Measurements from ENCODE around the gene NTPCR. TPM values are rescaled to one million over a fixed set of nuclear protein-coding genes. Genes with fewer than 3 reads are reported as not detected.
A peak's percentile ranks its signal among the peaks of the same experiment; 100 is the strongest.
"Not testable (repeated sequence)": the region's sequence is repeated elsewhere in the genome, so short reads cannot be mapped to it uniquely, and the experiment has no call there.

NTPCR gene
- total RNA-seq, 3 donors from 2014 or later: 16.9 to 19.8 (median 18.3) TPM

DNA sequence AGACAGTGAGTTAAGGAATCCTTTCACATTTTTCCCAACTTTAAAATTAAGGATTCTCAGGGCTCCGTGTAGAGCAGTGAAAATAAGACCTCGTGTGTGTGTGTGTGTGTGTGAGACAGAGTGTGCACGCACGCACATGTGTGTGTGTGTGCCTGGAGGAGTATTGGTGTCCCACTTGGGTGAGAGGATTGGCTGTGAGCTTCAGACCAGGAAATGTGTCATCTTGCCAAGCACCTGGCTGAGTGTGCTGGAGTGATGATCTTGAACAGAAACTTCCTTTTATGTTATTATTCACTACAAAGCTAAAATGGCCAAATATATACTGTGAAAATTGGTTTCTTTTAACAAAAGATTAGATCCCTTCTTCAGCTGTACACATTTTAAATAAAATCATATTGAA, 35.2 kb upstream of the NTPCR start:
- no peaks in the 10 kb centered on the region for H3K36me3 Mint-ChIP-seq (ENCODE audit: insufficient read depth)
- H3K9me3 Mint-ChIP-seq: no peaks in the 10 kb centered on the region
- no peak overlapping the region for H3K4me3 Mint-ChIP-seq
- peaks cover 15% of the 10 kb centered on the region for H3K4me1 Mint-ChIP-seq (ENCODE audit: low read depth)
- DNase-seq: no peak
- ATAC-seq: no peak
- no peaks in the 10 kb centered on the region for H3K27me3 Mint-ChIP-seq (ENCODE audit: low read depth)

DNA sequence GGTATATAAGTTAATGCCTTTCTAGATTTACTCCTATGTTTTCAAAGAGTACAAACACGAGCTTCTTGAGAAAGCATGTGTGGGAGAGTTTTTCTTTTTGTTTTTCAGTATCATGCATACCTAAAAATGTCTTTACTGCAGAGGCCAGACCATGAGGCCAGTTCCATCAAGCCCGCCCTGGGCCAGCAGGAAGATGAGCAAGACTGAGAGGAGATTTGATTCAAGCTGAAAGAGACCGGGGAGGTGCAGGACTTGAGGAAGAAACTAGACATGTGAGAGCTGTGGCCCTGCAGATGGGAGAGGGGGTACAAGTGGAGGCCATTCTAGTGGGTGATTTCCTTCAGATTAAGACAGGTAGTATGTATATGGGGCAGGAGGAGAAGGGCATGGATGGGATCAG, 33.4 kb upstream of the NTPCR start:
- ATAC-seq: no peak
- Mint-ChIP-seq H3K27me3 (ENCODE audit: low read depth) (no peaks in the 10 kb centered on the region), H3K4me1 (ENCODE audit: low read depth) (peaks cover 13% of the 10 kb centered on the region), H3K36me3 (ENCODE audit: insufficient read depth) (no peaks in the 10 kb centered on the region), H3K9me3 (no peaks in the 10 kb centered on the region), H3K4me3 (no peak overlapping the region)
- no peak for DNase-seq

DNA sequence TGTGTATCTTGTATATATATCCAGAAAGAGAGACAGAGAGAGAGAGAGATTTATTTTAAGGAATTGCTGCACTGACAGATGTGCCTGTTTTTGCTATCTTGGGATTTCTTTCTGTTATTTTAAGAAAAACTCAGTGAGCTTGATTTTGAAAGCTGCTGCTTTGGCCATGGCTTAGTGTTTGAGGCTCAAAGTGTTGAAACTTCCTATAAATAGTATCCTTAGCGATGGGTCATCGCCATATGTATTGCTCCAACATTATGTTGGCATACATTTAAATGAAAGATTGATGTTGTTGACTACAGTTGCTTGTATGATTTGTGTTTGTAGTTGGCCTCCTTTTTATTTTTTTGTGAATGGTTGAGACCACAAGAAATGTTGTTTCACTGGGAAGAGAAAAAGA, 29.0 kb upstream of the NTPCR start:
- no peaks in the 10 kb centered on the region for H3K36me3 Mint-ChIP-seq (ENCODE audit: insufficient read depth)
- no peak overlapping the region for H3K4me3 Mint-ChIP-seq
- H3K4me1 Mint-ChIP-seq (ENCODE audit: low read depth): peaks cover 51% of the 10 kb centered on the region
- no peaks in the 10 kb centered on the region for H3K9me3 Mint-ChIP-seq
- H3K27me3 Mint-ChIP-seq (ENCODE audit: low read depth): no peaks in the 10 kb centered on the region
- ATAC-seq: no peak
- no peak for DNase-seq

DNA sequence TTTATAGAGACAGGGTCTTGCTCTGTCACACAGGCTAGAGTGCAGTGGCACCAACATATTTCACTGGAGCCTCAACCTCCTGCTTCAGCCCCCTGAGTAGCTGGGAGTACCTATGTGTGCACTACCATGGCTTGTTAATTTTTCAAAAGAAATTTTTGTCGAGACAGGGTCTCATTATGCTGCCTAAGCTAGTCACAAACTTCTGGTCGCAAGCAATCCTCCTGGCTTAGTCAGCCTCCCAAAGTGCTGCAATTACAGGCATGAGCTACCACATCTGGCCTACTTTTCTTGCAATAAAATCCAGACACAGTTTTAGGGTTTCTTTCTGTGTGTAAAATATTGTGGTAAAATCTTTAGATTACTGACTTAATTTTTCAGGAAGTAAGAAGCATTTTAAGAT, 27.9 kb upstream of the NTPCR start:
- peaks cover 55% of the 10 kb centered on the region for H3K4me1 Mint-ChIP-seq (ENCODE audit: low read depth)
- DNase-seq (no peak), ATAC-seq (no peak)
- H3K4me3 Mint-ChIP-seq: no peak overlapping the region
- no peaks in the 10 kb centered on the region for H3K27me3 Mint-ChIP-seq (ENCODE audit: low read depth)
- H3K36me3 Mint-ChIP-seq (ENCODE audit: insufficient read depth): peaks cover 1% of the 10 kb centered on the region
- peaks cover 3% of the 10 kb centered on the region for H3K9me3 Mint-ChIP-seq

DNA sequence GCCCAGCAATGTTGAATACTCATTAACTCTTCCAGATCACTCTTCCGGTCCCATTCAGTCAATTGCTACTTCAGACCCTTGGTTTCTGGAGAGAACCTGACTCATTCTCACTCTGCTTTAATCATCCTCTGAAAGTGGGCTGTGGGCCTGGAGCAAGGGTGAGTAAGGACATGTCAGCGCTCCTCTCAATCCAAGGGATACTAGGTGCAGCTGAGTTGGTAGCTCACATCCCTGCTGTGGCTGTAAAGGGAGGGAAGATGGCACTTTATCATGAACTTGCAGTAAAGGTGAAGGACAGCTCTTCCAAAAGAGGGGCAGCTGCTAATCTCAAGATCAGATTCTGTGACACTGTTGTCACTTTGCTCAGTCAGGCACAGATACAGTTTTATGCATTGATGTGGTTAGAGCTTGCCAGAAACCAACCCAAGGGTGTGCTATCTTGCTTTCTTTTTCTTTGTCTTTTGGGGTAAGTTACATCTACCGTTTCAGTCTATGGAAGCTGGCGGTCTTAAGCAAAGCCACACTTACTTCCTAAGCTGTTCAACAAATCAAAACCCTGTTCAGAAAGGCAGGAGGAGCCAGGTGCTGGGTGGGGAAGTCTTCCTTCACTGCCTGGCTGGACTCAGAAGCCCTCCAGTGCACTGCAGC, 26.5 kb upstream of the NTPCR start:
- H3K4me1 Mint-ChIP-seq (ENCODE audit: low read depth): peaks cover 55% of the 10 kb centered on the region
- H3K36me3 Mint-ChIP-seq (ENCODE audit: insufficient read depth): peaks cover 1% of the 10 kb centered on the region
- H3K4me3 Mint-ChIP-seq: peak overlapping the region; percentile 40
- peak; percentile 95 for ATAC-seq
- H3K27me3 Mint-ChIP-seq (ENCODE audit: low read depth): no peaks in the 10 kb centered on the region
- peaks cover 3% of the 10 kb centered on the region for H3K9me3 Mint-ChIP-seq
- no peak for DNase-seq

DNA sequence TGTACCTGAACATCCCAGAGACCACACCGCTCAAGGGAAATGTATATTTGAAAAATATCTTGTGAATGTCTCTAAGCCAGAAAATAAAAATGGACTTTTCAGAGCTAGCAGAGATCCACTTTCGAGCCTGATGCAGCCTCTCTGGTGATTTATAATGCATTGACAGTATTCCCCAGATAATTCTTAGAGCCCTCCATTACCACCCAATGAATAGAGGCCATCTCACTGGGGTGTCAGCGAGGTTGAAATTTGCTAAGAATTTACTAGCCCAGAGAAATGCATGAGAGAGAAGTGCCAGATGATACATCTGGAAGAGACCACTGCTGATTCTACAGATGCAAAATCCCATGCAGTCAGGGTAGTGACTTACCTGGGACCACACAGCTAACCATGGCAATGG, 25.5 kb upstream of the NTPCR start:
- no peak for ATAC-seq
- Mint-ChIP-seq H3K36me3 (ENCODE audit: insufficient read depth) (peaks cover 1% of the 10 kb centered on the region), H3K27me3 (ENCODE audit: low read depth) (no peaks in the 10 kb centered on the region), H3K4me3 (no peak overlapping the region), H3K9me3 (peaks cover 3% of the 10 kb centered on the region), H3K4me1 (ENCODE audit: low read depth) (peaks cover 55% of the 10 kb centered on the region)
- no peak for DNase-seq

DNA sequence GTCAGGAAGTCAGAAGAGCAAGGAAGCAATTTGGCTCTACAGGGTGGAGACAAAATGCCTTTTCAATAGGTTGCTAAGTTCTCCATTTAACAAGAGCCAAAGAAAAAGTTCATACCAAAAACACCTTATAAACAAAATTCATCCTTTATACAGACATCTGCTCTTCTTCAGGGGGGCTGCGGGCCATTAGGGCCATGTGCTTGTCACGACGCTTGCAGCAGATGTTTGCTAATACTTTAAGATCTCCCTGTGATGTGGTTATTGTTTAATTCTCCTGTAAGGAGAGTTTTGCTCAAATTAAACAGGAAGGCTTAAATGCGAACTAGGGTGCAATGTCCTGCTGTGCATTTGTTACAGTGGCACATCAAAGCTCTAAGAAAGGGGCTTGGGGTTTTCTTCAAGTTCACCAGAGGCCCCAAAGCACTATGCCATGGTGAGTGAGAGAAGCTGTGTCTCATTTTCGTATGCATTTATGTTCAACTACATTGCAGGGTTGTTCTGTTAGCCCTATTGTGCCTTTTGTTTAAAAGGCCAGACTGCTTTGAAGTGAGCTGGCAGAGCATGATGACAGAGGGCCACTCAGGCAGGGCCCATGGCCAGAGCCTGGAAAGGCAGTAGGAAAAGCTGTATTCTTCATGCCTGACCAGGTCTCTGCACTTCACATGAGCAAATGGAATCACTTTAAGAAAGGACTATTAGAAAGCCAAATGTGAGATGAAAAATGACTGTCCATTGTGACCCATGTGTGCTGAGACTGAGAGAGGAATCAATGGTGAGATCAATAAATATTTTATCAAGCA, 24.8 kb upstream of the NTPCR start:
- DNase-seq: no peak
- Mint-ChIP-seq H3K36me3 (ENCODE audit: insufficient read depth) (peaks cover 1% of the 10 kb centered on the region), H3K4me1 (ENCODE audit: low read depth) (peaks cover 55% of the 10 kb centered on the region), H3K4me3 (no peak overlapping the region), H3K9me3 (peaks cover 3% of the 10 kb centered on the region), H3K27me3 (ENCODE audit: low read depth) (no peaks in the 10 kb centered on the region)
- ATAC-seq: no peak

DNA sequence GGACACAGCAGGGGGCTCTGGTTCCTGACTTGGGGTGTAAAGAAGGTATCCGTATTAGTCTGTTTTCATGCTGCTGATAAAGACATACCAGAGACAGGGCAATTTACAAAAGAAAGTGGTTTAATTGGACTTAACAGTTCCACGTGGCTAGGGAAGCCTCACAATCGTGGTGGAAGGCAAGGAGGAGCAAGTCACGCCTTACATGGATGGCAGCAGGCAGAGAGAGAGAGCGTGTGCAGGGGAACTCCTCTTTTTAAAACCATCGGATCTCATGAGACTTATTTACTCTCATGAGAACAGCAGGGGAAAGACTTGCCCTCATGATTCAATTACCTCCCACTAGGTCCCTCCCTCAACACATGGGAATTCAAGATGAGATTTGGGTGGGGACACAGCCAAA, 23.2 kb upstream of the NTPCR start:
- H3K36me3 Mint-ChIP-seq (ENCODE audit: insufficient read depth); DNase-seq; ATAC-seq; H3K4me3 Mint-ChIP-seq; H3K27me3 Mint-ChIP-seq (ENCODE audit: low read depth); H3K9me3 Mint-ChIP-seq: not testable (repeated sequence)
- peaks cover 43% of the 10 kb centered on the region for H3K4me1 Mint-ChIP-seq (ENCODE audit: low read depth)

DNA sequence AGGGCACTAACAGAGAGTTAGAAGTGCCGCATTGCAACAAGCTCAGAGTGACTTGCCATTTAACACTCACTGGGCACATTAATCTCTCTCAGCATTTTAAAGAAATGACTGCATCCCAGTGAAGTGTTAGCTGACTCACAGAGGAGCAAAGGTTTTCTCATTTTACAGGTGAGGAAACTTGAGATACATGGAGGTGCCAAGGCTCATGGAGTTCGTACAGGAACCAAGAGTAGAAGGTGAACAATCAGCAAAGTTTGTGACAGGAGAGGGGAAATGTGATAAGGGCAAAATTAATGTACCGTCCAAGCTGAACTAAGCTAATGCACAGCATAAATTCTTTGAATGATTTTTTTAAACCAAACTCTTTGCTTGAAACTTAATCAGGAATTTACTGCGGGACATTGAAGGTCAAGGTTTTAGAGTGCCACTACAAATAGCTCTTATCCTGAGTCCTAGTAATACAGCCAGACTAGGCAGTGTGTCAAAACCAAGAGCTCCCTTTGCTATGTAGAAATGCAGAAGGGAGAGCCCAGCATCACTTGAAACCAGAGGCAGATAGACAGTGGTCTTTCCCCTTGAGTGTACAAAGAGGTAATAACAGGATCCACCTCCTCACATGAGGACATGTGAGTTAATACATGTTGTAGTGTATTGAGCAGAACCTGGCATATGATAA, 22.4 kb upstream of the NTPCR start:
- Mint-ChIP-seq H3K4me1 (ENCODE audit: low read depth) (peaks cover 36% of the 10 kb centered on the region), H3K4me3 (no peak overlapping the region), H3K36me3 (ENCODE audit: insufficient read depth) (peaks cover 1% of the 10 kb centered on the region), H3K27me3 (ENCODE audit: low read depth) (no peaks in the 10 kb centered on the region), H3K9me3 (peaks cover 3% of the 10 kb centered on the region)
- no peak for DNase-seq
- no peak for ATAC-seq

DNA sequence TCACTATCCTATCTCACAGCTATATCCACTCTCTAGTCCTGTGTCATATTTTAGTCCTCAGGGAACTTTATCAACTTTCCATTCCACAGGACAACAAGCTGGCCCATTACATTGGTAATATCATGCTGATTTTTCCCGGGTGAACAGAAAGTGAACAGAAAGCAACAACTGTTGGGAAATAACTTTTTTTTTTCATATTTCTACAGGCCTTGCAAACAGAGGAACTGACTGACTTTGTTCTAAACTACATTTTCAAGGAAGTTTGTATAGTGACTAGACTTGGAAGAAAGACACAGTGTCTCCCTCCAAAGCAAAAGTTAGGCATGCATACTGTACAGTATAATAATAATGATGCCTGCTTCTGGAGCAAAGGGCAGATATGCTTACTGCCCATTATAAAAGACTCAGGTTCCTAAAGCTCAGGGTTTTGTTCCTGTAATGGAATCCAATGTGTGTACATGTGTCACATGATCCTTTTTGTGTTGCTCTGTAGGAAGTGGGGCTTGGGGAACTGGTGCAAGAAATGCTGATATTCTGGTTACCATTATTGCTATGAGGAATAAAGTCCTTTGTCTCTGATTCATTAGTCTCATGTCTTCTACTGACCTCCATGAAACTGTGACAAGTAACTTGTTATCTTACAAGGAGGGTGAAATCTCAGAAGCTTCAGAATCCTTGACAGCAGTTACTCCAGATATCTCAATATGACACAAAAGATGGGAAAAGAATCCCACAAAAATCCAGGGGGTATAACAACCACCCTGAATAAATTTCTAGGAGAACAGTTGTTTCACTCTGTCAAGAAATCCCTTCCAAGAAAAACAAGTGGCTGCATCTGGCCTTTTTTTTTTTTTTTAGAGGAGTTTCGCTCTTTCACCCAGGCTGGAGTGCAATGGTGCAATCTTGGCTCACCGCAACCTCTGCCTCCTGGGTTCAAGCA, 17.7 kb upstream of the NTPCR start:
- H3K4me3 Mint-ChIP-seq: no peak overlapping the region
- DNase-seq: no peak
- no peaks in the 10 kb centered on the region for H3K9me3 Mint-ChIP-seq
- no peak for ATAC-seq
- no peaks in the 10 kb centered on the region for H3K36me3 Mint-ChIP-seq (ENCODE audit: insufficient read depth)
- no peaks in the 10 kb centered on the region for H3K27me3 Mint-ChIP-seq (ENCODE audit: low read depth)
- no peaks in the 10 kb centered on the region for H3K4me1 Mint-ChIP-seq (ENCODE audit: low read depth)

DNA sequence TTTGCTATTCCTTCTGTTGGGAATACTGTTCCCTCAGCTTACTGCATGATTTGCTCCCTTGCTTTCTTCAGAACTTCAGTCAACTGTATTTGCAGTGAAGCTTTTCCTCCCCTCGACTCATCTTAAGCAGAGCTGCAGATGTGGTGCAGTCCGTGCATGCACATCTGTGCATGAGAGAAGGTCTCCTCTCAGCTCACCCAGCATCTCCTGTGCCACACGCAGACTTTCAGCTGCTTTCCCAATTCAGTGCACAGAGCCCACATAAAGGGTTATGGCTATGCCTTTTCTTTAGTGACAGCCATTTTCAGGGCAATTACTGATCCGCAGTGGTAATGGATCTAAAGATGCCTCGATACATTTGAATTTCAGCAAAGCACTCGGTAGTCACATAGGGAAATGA, 13.5 kb upstream of the NTPCR start:
- ATAC-seq (no peak), DNase-seq (no peak)
- Mint-ChIP-seq H3K27me3 (ENCODE audit: low read depth) (no peaks in the 10 kb centered on the region), H3K4me1 (ENCODE audit: low read depth) (no peaks in the 10 kb centered on the region), H3K36me3 (ENCODE audit: insufficient read depth) (no peaks in the 10 kb centered on the region), H3K9me3 (no peaks in the 10 kb centered on the region), H3K4me3 (no peak overlapping the region)

DNA sequence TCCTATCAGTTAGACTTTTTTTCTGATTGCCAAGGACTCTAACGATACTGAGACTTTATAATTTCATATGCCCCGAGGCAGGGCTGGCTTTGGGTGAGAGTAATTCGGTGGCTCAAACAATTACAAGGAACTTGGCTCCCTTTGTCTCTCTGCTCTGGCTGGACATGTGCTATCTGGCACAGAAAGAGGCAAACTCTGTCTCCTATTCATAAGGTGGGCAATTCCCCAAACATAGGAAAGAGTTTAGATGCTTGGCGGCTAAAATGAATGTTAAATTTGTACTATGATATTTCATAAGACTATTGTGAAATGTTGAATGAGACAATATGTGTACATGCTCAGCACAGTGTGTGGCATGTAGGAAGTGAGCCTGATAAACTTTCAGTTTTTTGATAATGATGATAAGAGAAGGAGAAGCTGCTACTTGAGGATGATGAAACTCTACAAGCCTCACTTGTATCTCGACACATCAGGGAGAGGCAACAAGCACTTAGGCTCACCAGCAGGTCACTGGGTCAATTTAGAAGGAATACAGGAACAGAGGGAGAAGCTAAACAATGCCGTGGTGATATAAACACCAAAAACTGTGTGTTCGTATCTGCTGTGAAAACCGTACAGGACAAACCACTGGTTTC, 12.6 kb upstream of the NTPCR start:
- Mint-ChIP-seq H3K36me3 (ENCODE audit: insufficient read depth) (no peaks in the 10 kb centered on the region), H3K27me3 (ENCODE audit: low read depth) (no peaks in the 10 kb centered on the region), H3K4me3 (no peak overlapping the region), H3K9me3 (no peaks in the 10 kb centered on the region), H3K4me1 (ENCODE audit: low read depth) (peaks cover 1% of the 10 kb centered on the region)
- ATAC-seq (no peak), DNase-seq (no peak)

DNA sequence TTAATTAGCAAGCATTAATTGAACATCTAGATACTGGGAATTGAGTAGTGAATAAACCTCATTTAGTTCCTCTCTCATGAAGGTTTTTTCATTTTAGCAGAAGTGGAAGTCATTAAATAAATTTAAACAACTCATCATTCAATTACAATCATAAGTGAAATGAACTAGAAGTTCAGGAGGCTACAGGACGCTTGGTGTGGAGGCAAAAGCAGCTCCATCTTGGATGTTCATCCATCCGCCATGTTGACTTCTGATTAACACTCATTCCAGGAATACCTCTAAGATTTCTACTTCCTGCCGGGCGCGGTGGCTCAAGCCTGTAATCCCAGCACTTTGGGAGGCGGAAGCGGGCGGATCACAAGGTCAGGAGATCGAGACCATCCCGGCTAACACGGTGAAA, 11.5 kb upstream of the NTPCR start:
- no peak for DNase-seq
- no peaks in the 10 kb centered on the region for H3K9me3 Mint-ChIP-seq
- no peak for ATAC-seq
- H3K4me3 Mint-ChIP-seq: no peak overlapping the region
- H3K36me3 Mint-ChIP-seq (ENCODE audit: insufficient read depth): no peaks in the 10 kb centered on the region
- peaks cover 12% of the 10 kb centered on the region for H3K4me1 Mint-ChIP-seq (ENCODE audit: low read depth)
- H3K27me3 Mint-ChIP-seq (ENCODE audit: low read depth): no peaks in the 10 kb centered on the region

DNA sequence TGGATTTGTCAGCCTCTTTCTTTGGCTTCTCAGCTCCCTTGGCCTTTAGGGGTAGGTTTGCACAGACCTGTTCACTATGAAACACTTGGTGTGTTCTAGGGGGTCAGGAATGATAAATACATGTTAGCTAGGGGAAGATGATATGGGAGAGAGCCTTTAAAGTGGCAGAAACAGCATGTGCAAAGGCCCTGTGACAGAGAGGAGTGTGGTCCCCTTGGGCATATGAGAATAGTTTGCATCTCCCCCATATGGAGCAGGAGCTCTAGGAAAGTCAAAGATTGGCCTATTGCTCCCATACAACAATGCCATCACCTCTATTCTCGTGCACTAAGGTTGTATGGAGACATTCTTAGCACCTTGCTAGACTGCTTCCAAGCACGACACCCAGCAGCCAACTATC, 10.7 kb upstream of the NTPCR start:
- no peaks in the 10 kb centered on the region for H3K9me3 Mint-ChIP-seq
- ATAC-seq (no peak), DNase-seq (no peak)
- no peaks in the 10 kb centered on the region for H3K36me3 Mint-ChIP-seq (ENCODE audit: insufficient read depth)
- H3K4me1 Mint-ChIP-seq (ENCODE audit: low read depth): peaks cover 19% of the 10 kb centered on the region
- H3K4me3 Mint-ChIP-seq: no peak overlapping the region
- H3K27me3 Mint-ChIP-seq (ENCODE audit: low read depth): no peaks in the 10 kb centered on the region

Measured in activated T-cell treated with anti-CD3 and anti-CD28 coated beads, Interleukin-2, amount 50 U/mL, for 4 hours (primary cell).